ENCODE results near the gene SRSF8.
"Not testable (repeated sequence)": the region's sequence is repeated elsewhere in the genome, so short reads cannot be mapped to it uniquely, and the experiment has no call there.

DNA sequence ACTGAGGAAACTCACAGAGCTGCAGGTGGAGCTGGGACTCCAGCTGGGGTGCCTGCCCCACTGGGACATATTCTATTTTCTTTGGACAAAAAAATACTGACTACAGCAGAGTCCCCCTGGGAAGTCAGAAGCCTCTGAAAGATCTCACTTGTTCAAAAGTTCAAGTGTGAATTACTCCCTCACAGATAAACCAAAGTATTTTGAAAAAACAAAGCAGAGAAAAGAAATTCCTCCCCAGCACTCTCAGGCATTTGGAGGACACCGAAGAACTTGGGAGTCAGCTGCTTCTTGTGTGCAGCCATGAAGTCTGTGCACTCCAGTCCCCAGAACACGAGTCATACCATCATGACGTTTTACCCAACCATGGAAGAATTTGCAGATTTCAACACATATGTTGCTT, 17.6 kb upstream of the SRSF8 start, which contains the start of gene KDM4F:
- not testable (repeated sequence) for TF ChIP-seq EZH2 (IDR thresholded peaks at IDR 0.05; ENCODE audit: low read depth); CTCF (conservative IDR thresholded peaks at IDR 0.05)

Data from PC-9 (cell line).